Measurements from ENCODE around the gene LRP2. TPM values are rescaled to one million over a fixed set of nuclear protein-coding genes. Genes with fewer than 3 reads are reported as not detected.
"Not testable (repeated sequence)": the region's sequence is repeated elsewhere in the genome, so short reads cannot be mapped to it uniquely, and the experiment has no call there.

Gene LRP2
- not detected for total RNA-seq (2013)
- polyA plus RNA-seq (not detected), polyA minus RNA-seq (not detected in 2 replicates), total RNA-seq (0 to 8.5 (median 0.28) reads per million in 11 experiments)

DNA sequence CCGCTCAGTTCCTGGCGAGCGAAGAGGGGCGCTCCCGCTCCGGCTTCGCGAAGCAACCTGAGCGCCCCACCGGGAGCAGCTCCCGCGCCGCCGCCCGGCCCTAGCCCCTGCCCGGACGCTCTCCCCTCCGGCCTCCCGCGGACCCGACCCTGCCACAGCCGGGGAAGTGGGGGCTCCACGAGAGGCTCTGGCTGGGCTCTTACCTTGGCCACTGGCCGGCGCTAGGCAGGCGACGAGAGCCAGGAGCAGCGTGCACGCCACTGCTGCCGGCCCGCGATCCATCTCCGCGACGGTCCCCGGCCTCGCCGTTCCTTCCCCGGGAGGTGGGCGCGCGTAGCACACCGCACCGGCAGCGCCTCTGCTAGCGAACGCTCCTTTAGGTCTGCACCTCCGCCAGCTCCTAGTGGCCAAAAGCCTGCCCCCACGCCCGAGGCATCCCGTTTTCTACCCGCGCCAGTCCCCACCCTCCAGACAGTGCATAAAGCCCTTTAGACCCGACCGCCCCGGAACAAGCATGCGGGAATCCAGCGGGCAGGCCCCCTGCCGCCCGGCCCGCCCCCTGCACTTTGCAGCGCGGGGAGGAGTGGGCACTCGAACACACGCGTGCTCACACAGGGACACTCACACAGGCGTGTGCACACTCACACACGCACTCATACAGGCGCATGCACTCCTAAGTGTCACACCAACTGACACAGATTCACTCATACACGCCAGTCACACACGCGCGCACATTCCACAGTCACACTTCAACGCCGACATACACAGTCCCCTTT, at the start of gene LRP2:
LRP2 (minus strand) TSS at position 417 of the 776 bp plus-strand sequence; CDS start at position 282, 135 bp downstream.
- Mint-ChIP-seq H3K27ac (no peak within 1 kb of the TSS), H3K4me1 (peaks cover 43% of the 10 kb centered on the region), H3K9me3 (peaks cover 0 to 26% (median 8%) of the 10 kb centered on the region in 7 donors), H3K4me3 (peak within 1 kb of the TSS; percentile 92 to 95), H3K27me3 (ENCODE audit: low read depth in 3 of 3) (peaks cover 60 to 75% (median 72%) of the 10 kb centered on the region in 3 donors), H3K36me3 (peaks cover 0 to 7% of the 10 kb centered on the region in 2 donors)
- H3K9me3 ChIP-seq (replicated peaks in 1 of 2; ENCODE audit: control insufficient read depth in 1 of 2, insufficient read depth in 1 of 2, low read length in 2 of 2), result peaks cover 0 to 26% of the 10 kb centered on the region in 2 donors
- H3K9ac ChIP-seq (ENCODE audit: insufficient read depth, low read length, poor library complexity, severe bottlenecking), result no peak within 1 kb of the TSS
- H3K79me2 ChIP-seq (ENCODE audit: insufficient read depth, low read length), result no peaks in the 10 kb centered on the region
- H2AFZ ChIP-seq (ENCODE audit: insufficient read depth, low read depth, low read length, poor library complexity, severe bottlenecking), result peak within 1 kb of the TSS; percentile 67
- peaks cover 53 to 71% of the 10 kb centered on the region in 2 donors for H3K27me3 ChIP-seq (ENCODE audit: control insufficient read depth in 2 of 2, insufficient read depth in 2 of 2, low read length in 2 of 2)
- DNase-seq, result no peak
- H3K27ac ChIP-seq (ENCODE audit: low read depth in 1 of 2, low read length in 2 of 2), result no peak within 1 kb of the TSS
- no peaks in the 10 kb centered on the region for H3K36me3 ChIP-seq (replicated peaks in 1 of 2; ENCODE audit: control insufficient read depth in 1 of 2, insufficient read depth in 2 of 2, low read length in 2 of 2)
- WGBS (ENCODE audit: insufficient coverage), result under 1% methylated on average over 75 of the region's 75 CpGs
- no peaks in the 10 kb centered on the region for H4K20me1 ChIP-seq (ENCODE audit: insufficient read depth, low read length)
- peak within 1 kb of the TSS; percentile 37 to 77 (median 55) for H3K4me3 ChIP-seq (replicated peaks in 1 of 3; ENCODE audit: low read depth in 2 of 3, low read length in 3 of 3)
- TF ChIP-seq, protein P1, sequence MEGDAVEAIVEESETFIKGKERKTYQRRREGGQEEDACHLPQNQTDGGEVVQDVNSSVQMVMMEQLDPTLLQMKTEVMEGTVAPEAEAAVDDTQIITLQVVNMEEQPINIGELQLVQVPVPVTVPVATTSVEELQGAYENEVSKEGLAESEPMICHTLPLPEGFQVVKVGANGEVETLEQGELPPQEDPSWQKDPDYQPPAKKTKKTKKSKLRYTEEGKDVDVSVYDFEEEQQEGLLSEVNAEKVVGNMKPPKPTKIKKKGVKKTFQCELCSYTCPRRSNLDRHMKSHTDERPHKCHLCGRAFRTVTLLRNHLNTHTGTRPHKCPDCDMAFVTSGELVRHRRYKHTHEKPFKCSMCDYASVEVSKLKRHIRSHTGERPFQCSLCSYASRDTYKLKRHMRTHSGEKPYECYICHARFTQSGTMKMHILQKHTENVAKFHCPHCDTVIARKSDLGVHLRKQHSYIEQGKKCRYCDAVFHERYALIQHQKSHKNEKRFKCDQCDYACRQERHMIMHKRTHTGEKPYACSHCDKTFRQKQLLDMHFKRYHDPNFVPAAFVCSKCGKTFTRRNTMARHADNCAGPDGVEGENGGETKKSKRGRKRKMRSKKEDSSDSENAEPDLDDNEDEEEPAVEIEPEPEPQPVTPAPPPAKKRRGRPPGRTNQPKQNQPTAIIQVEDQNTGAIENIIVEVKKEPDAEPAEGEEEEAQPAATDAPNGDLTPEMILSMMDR (IDR thresholded peaks at IDR 0.05), result no peak
- peaks cover 35 to 39% of the 10 kb centered on the region in 2 donors for H3K4me1 ChIP-seq (ENCODE audit: control insufficient read depth in 1 of 2, insufficient read depth in 2 of 2, low read length in 2 of 2)
- peak within 1 kb of the TSS; percentile 83 for H3K4me2 ChIP-seq (replicated peaks; ENCODE audit: extremely low read depth, low read length, poor library complexity, severe bottlenecking)
- intact Hi-C loops (cut with micrococcal nuclease), result no loop called here

- Mint-ChIP-seq H3K9me3 (peaks cover 0 to 7% (median 0%) of the 10 kb centered on the region in 7 donors), H3K4me3 (no peak overlapping the region), H3K27ac (no peak overlapping the region), H3K4me1 (no peaks in the 10 kb centered on the region), H3K27me3 (ENCODE audit: low read depth in 3 of 3) (peaks cover 0 to 4% (median 0%) of the 10 kb centered on the region in 3 donors), H3K36me3 (no peaks in the 10 kb centered on the region)
- Histone ChIP-seq H4K20me1 (ENCODE audit: insufficient read depth, low read length) (no peaks in the 10 kb centered on the region), H3K27me3 (ENCODE audit: control insufficient read depth in 2 of 2, insufficient read depth in 2 of 2, low read length in 2 of 2) (no peaks in the 10 kb centered on the region), H2AFZ (ENCODE audit: insufficient read depth, low read depth, low read length, poor library complexity, severe bottlenecking) (no peak overlapping the region), H3K79me2 (ENCODE audit: insufficient read depth, low read length) (no peaks in the 10 kb centered on the region), H3K4me1 (ENCODE audit: control insufficient read depth in 1 of 2, insufficient read depth in 2 of 2, low read length in 2 of 2) (no peaks in the 10 kb centered on the region), H3K36me3 (replicated peaks in 1 of 2; ENCODE audit: control insufficient read depth in 1 of 2, insufficient read depth in 2 of 2, low read length in 2 of 2) (no peaks in the 10 kb centered on the region), H3K4me2 (replicated peaks; ENCODE audit: extremely low read depth, low read length, poor library complexity, severe bottlenecking) (no peak overlapping the region), H3K9ac (ENCODE audit: insufficient read depth, low read length, poor library complexity, severe bottlenecking) (no peak overlapping the region), H3K9me3 (replicated peaks in 1 of 2; ENCODE audit: control insufficient read depth in 1 of 2, insufficient read depth in 1 of 2, low read length in 2 of 2) (no peaks in the 10 kb centered on the region), H3K4me3 (replicated peaks in 1 of 3; ENCODE audit: low read depth in 2 of 3, low read length in 3 of 3) (no peak overlapping the region), H3K27ac (ENCODE audit: low read depth in 1 of 2, low read length in 2 of 2) (no peak overlapping the region)
- DNase-seq, result no peak
- intact Hi-C loops (cut with micrococcal nuclease), result no loop called here
- WGBS (ENCODE audit: insufficient coverage), result 100% methylated on average over 3 of the region's 3 CpGs
- TF ChIP-seq, protein P1 (IDR thresholded peaks at IDR 0.05), result no peak
Measured at GRCh38 chr2:169406891-169407290, 44.6 kb upstream of the LRP2 start.

DNA sequence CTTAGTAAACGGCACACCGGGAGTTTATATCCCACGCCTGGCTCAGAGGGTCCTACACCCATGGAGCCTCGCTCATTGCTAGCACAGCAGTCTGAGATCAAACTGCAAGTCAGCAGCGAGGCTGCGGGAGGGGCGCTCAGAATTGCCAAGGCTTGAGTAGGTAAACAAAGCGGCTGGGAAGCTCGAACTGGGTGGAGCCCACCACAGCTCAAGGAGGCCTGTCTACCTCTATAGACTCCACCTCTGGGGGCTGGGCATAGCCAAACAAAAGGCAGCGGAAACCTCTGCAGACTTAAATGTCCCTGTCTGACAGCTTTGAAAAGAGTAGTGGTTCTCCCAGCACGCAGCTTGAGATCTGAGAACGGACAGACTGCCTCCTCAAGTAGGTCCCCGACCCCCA, 37.2 kb upstream of the LRP2 start:
- H3K27ac ChIP-seq (ENCODE audit: low read depth in 1 of 2, low read length in 2 of 2); H3K9me3 ChIP-seq (replicated peaks in 1 of 2; ENCODE audit: control insufficient read depth in 1 of 2, insufficient read depth in 1 of 2, low read length in 2 of 2); H3K79me2 ChIP-seq (ENCODE audit: insufficient read depth, low read length); DNase-seq; H3K4me1 Mint-ChIP-seq; intact Hi-C loops (cut with micrococcal nuclease); H3K4me1 ChIP-seq (ENCODE audit: control insufficient read depth in 1 of 2, insufficient read depth in 2 of 2, low read length in 2 of 2); H3K9me3 Mint-ChIP-seq; H3K27me3 ChIP-seq (ENCODE audit: control insufficient read depth in 2 of 2, insufficient read depth in 2 of 2, low read length in 2 of 2); H3K27me3 Mint-ChIP-seq (ENCODE audit: low read depth in 3 of 3); H3K4me3 Mint-ChIP-seq; H3K4me2 ChIP-seq (replicated peaks; ENCODE audit: extremely low read depth, low read length, poor library complexity, severe bottlenecking); H3K4me3 ChIP-seq (replicated peaks in 1 of 3; ENCODE audit: low read depth in 2 of 3, low read length in 3 of 3); H3K36me3 Mint-ChIP-seq; H3K9ac ChIP-seq (ENCODE audit: insufficient read depth, low read length, poor library complexity, severe bottlenecking); H3K36me3 ChIP-seq (replicated peaks in 1 of 2; ENCODE audit: control insufficient read depth in 1 of 2, insufficient read depth in 2 of 2, low read length in 2 of 2); H2AFZ ChIP-seq (ENCODE audit: insufficient read depth, low read depth, low read length, poor library complexity, severe bottlenecking); H4K20me1 ChIP-seq (ENCODE audit: insufficient read depth, low read length): not testable (repeated sequence)
- H3K27ac Mint-ChIP-seq, result peak overlapping the region in 1 of 7 donors; percentile 49
- WGBS (ENCODE audit: insufficient coverage), result 96% methylated on average over 7 of the region's 13 CpGs
